ENCODE results near the gene SDR42E1. TPM values are rescaled to one million over a fixed set of nuclear protein-coding genes. Genes with fewer than 3 reads are reported as not detected.

SDR42E1 gene
- total and polyA plus RNA-seq, 3 donors from 2014 or later: 6.5 to 10.1 (median 6.9) TPM

DNA sequence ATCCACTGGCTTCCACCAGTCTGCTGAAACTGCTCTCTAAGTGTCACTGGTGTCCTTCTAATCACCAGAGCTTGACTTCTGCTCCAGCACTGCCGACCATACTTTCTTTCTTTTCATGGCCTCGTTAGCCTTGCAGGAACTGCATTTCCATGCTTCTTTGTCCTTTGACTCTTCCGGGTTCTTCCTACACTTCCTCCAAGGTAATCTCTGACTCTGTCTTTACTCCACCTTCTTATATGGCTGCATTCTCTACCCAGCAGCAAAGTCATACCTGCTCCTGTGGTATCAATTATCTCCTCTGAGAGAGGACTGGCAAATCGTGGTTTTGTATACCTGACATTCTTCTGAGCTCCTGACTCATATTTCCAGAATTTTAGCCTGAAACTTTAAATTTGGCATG is 30.3 kb upstream of the SDR42E1 start:
- WGBS, 2 donors: 70 to 87% methylated on average over 4 of the region's 4 CpGs
- Histone ChIP-seq H3K27me3 (no peaks in the 10 kb centered on the region), H3K36me3 (ENCODE audit: low read depth, missing control alignments) (no peaks in the 10 kb centered on the region), H3K9me3 (no peaks in the 10 kb centered on the region), H3K27ac (no peak overlapping the region), H3K4me3 (no peak overlapping the region), H3K4me1 (no peaks in the 10 kb centered on the region)
- DNase-seq: no peak
- intact Hi-C loops (cut with DNase I; ENCODE audit: low total_unique reads): no loop called here
- no peak for TF ChIP-seq POLR2A (IDR thresholded peaks at IDR 0.05)
- TF ChIP-seq, protein P1, sequence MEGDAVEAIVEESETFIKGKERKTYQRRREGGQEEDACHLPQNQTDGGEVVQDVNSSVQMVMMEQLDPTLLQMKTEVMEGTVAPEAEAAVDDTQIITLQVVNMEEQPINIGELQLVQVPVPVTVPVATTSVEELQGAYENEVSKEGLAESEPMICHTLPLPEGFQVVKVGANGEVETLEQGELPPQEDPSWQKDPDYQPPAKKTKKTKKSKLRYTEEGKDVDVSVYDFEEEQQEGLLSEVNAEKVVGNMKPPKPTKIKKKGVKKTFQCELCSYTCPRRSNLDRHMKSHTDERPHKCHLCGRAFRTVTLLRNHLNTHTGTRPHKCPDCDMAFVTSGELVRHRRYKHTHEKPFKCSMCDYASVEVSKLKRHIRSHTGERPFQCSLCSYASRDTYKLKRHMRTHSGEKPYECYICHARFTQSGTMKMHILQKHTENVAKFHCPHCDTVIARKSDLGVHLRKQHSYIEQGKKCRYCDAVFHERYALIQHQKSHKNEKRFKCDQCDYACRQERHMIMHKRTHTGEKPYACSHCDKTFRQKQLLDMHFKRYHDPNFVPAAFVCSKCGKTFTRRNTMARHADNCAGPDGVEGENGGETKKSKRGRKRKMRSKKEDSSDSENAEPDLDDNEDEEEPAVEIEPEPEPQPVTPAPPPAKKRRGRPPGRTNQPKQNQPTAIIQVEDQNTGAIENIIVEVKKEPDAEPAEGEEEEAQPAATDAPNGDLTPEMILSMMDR (IDR thresholded peaks at IDR 0.05): no peak

DNA sequence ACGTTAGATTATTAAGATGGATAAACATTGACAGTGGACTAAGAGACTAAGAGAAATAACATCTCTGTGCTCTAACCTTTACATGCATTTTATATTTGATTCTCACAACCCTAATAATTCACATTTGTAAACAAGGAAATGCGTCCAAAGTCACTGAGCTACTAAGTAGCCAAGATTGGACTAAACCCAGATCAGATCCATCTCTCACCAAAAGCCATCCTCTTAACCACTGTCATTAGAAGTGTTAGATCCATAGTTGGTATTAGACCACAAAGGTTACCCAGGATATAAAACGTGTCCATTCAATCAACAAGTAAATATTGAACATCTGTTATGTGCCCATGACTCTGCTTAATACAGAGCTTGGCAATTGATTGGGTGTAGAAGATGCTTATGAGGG is 29.0 kb upstream of the SDR42E1 start:
- Histone ChIP-seq H3K9me3 (no peaks in the 10 kb centered on the region), H3K27ac (no peak overlapping the region), H3K27me3 (no peaks in the 10 kb centered on the region), H3K36me3 (ENCODE audit: low read depth, missing control alignments) (no peaks in the 10 kb centered on the region), H3K4me1 (no peaks in the 10 kb centered on the region), H3K4me3 (no peak overlapping the region)
- TF ChIP-seq POLR2A (IDR thresholded peaks at IDR 0.05): no peak
- TF ChIP-seq, protein P1 (IDR thresholded peaks at IDR 0.05): no peak
- no peak for DNase-seq
- WGBS, 2 donors: 86 to 89% methylated on average over 3 of the region's 3 CpGs
- intact Hi-C loops (cut with DNase I; ENCODE audit: low total_unique reads): no loop called here

DNA sequence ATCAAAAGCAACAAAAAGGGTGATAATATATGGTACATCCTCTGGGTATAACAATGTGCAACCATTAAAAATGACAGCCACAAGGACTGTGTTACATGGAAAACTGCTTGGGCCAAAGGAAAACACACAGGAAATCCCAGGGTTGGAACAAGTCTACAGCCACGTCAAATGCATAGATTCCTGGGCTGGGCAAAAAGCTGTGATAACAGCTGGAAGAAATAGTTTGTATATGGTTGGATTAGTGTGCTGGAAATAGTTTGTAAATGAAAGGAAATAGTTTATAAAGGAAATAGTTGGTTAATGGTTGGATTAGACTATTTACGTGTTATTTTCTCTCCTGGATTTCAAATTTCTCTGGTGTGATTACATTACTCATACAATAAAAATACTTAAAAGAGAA is 26.4 kb upstream of the SDR42E1 start:
- no peak for DNase-seq
- Histone ChIP-seq H3K27ac (no peak overlapping the region), H3K36me3 (ENCODE audit: low read depth, missing control alignments) (no peaks in the 10 kb centered on the region), H3K4me3 (no peak overlapping the region), H3K9me3 (no peaks in the 10 kb centered on the region), H3K27me3 (no peaks in the 10 kb centered on the region), H3K4me1 (no peaks in the 10 kb centered on the region)
- TF ChIP-seq, protein P1 (IDR thresholded peaks at IDR 0.05): no peak
- TF ChIP-seq POLR2A (IDR thresholded peaks at IDR 0.05): no peak
- 71 to 83% methylated on average over 2 of the region's 2 CpGs for WGBS, 2 donors
- intact Hi-C loops (cut with DNase I; ENCODE audit: low total_unique reads): no loop called here

DNA sequence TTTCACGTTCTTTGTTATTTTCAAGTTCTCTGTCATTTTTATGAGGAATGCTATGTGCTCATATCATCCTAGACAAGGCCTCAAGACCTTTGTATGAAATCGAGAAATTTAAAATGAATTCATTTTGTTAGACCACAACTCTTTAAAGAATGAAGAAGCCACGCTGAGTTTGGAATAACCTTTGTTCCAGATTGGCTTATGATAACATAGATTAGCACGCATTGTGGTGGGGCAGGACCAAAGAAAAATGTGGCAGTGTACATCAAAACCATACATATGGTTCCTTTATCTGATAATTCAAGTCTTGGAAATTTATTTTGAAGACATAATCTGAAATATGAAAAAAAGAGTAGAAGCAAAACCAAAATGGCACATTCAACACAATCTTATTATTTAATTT is 26.0 kb upstream of the SDR42E1 start:
- Histone ChIP-seq H3K36me3 (ENCODE audit: low read depth, missing control alignments) (no peaks in the 10 kb centered on the region), H3K4me3 (no peak overlapping the region), H3K4me1 (no peaks in the 10 kb centered on the region), H3K27me3 (no peaks in the 10 kb centered on the region), H3K9me3 (no peaks in the 10 kb centered on the region), H3K27ac (no peak overlapping the region)
- TF ChIP-seq, protein P1 (IDR thresholded peaks at IDR 0.05): no peak
- TF ChIP-seq POLR2A (IDR thresholded peaks at IDR 0.05): no peak
- no peak for DNase-seq
- intact Hi-C loops (cut with DNase I; ENCODE audit: low total_unique reads): no loop called here
- 89 to 92% methylated on average over 4 of the region's 4 CpGs for WGBS, 2 donors

DNA sequence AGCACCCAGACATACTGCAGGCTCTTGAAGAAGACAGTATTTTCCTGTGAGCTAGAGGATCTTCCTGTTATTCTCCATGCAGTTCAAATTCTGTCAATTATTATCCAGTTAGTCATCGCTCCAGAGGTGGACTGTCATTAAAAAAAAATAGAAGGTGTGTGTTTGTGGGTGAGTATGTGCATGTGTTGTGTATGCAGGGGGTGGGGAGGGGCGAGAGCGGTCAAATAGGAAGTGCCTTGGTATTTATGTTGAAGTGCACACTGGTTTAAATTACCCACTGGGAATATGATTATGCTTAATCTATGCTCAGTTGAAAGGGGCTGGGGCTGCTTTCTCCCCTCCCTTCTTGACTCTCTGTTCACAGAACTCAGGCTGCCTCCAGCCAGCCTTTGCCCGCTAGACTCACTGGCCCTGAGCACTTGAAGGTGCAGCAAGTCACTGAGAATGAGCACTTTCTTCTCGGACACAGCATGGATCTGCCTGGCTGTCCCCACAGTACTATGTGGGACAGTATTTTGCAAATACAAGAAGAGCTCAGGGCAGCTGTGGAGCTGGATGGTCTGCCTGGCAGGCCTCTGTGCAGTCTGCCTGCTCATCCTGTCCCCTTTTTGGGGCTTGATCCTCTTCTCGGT is 23.8 kb upstream of the SDR42E1 start, which contains the start of gene HSD17B2:
HSD17B2 (plus strand) TSS at position 273 of the 632 bp plus-strand sequence; CDS start at position 445, 172 bp downstream.
- Histone ChIP-seq H3K4me1 (no peaks in the 10 kb centered on the region), H3K27me3 (no peaks in the 10 kb centered on the region), H3K9me3 (no peaks in the 10 kb centered on the region), H3K4me3 (no peak within 1 kb of the TSS), H3K27ac (no peak within 1 kb of the TSS), H3K36me3 (ENCODE audit: low read depth, missing control alignments) (no peaks in the 10 kb centered on the region)
- WGBS, 2 donors: 83 to 84% methylated on average over 6 of the region's 6 CpGs
- TF ChIP-seq, protein P1 (IDR thresholded peaks at IDR 0.05): no peak
- TF ChIP-seq POLR2A (IDR thresholded peaks at IDR 0.05): no peak
- intact Hi-C loops (cut with DNase I; ENCODE audit: low total_unique reads): loop anchor here (2.0 kb wide), 1 partner anchor 30 kb away; no protein-coding TSS in a partner anchor
- DNase-seq: no peak

Measured in testis (tissue), 3 donors.